GM23248 (cell line): ENCODE measurements around the gene ETDB. TPM values are rescaled to one million over a fixed set of nuclear protein-coding genes. Genes with fewer than 3 reads are reported as not detected.
"Not testable (repeated sequence)": the region's sequence is repeated elsewhere in the genome, so short reads cannot be mapped to it uniquely, and the experiment has no call there.

ENCODE experiments used
- DNase-seq: peaks from one replicate; pipeline ENCODE4 v3.0.0-alpha.2; 2015
- H2AFZ ChIP-seq: fragments of 200-600 bp; sonication (generic); 2 replicates; pipeline ENCODE4 v1.6.1; 2016; ENCODE audit warnings: antibody characterized with exemption
- H3F3A ChIP-seq: fragments of 200-600 bp; sonication (generic); 2 replicates; pipeline ENCODE4 v1.6.1; 2016; ENCODE audit warnings: mild to moderate bottlenecking, antibody characterized with exemption, mixed run types; ENCODE audit not compliant: insufficient read depth
- H3K27ac ChIP-seq: fragments of 200-600 bp; sonication (generic); 2 replicates; pipeline ENCODE4 v1.5.1; 2016; ENCODE audit warnings: mild to moderate bottlenecking
- H3K27me3 ChIP-seq: fragments of 200-600 bp; sonication (generic); replicated peaks from 2 replicates; pipeline ENCODE4 v1.6.1; 2016; ENCODE audit warnings: mild to moderate bottlenecking; ENCODE audit not compliant: insufficient read depth
- H3K36me3 ChIP-seq: fragments of 200-600 bp; sonication (generic); 2 replicates; pipeline ENCODE4 v1.6.1; 2016; ENCODE audit warnings: low read depth, mild to moderate bottlenecking
- H3K4me1 ChIP-seq: fragments of 200-600 bp; sonication (generic); 2 replicates; pipeline ENCODE4 v1.6.1; 2016; ENCODE audit warnings: mild to moderate bottlenecking; ENCODE audit not compliant: insufficient read depth
- H3K4me2 ChIP-seq: fragments of 200-600 bp; sonication (generic); one replicate; pipeline ENCODE4 v1.6.1; 2016; ENCODE audit warnings: mild to moderate bottlenecking; ENCODE audit not compliant: unreplicated experiment
- H3K4me3 ChIP-seq: fragments of 200-600 bp; sonication (generic); 2 replicates; pipeline ENCODE4 v1.5.1; 2016; ENCODE audit warnings: mild to moderate bottlenecking
- H3K79me2 ChIP-seq: fragments of 200-600 bp; sonication (generic); 2 replicates; pipeline ENCODE4 v1.6.1; 2016; ENCODE audit warnings: mild to moderate bottlenecking; ENCODE audit not compliant: insufficient read depth
- H3K9ac ChIP-seq: fragments of 200-600 bp; sonication (generic); 2 replicates; pipeline ENCODE4 v1.6.1; 2016; ENCODE audit warnings: mild to moderate bottlenecking
- H3K9me2 ChIP-seq: fragments of 200-600 bp; sonication (generic); 2 replicates; pipeline ENCODE4 v1.6.1; 2016; ENCODE audit warnings: mixed run types, mild to moderate bottlenecking, moderate library complexity; ENCODE audit not compliant: insufficient read depth
- H3K9me3 ChIP-seq: fragments of 200-600 bp; sonication (generic); one replicate; pipeline ENCODE4 v1.6.1; 2017; ENCODE audit warnings: low read depth
- H4K20me1 ChIP-seq: fragments of 200-600 bp; sonication (generic); 2 replicates; pipeline ENCODE4 v1.6.0; 2016; ENCODE audit not compliant: insufficient read depth
- EZH2 ChIP-seq: fragments of 200-600 bp; sonication (generic); IDR thresholded peaks from 2 replicates; pipeline ENCODE4 v1.6.1; 2018; ENCODE audit warnings: antibody characterized with exemption, mild to moderate bottlenecking; ENCODE audit not compliant: insufficient read depth, poor library complexity, severe bottlenecking
- EZH2phosphoT487 ChIP-seq: fragments of 200-600 bp; sonication (generic); IDR thresholded peaks from 2 replicates; pipeline ENCODE4 v1.6.1; 2018; ENCODE audit warnings: antibody characterized with exemption, moderate library complexity, mild to moderate bottlenecking, low read depth; ENCODE audit not compliant: insufficient read depth
- WGBS, 2 experiments: methylation state at CpG; one replicate each; pipeline ENCODE4 v1.1.6; 2015 to 2017; ENCODE audit warnings: low lambda C conversion rate in 2 of 2, low coverage in 1 of 2; ENCODE audit errors: missing lambda C conversion rate in 2 of 2; 5-methylcytosine and 5-hydroxymethylcytosine counted together
- in situ Hi-C: fragments of 300-500 bp; cut with MboI; formaldehyde crosslinking; loops from 2 replicates; pipeline ENCODE4 v1.15.0; 2020
- polyA plus RNA-seq: library from polyadenylated mRNA; unstranded; fragments of >200 nt; fragmentation: Nextera tagmentation; extraction: Ambion mirVana; gene quantifications from 2 replicates; pipeline ENCODE4 v1.2.1, GENCODE V29; 2016
- total RNA-seq: library from RNA; depleted of rRNA; stranded (reverse); fragments of >200 nt; shearing (Covaris generic); gene quantifications from 2 replicates; pipeline ENCODE4 v1.2.3, GENCODE V29; 2014

Gene ETDB
- total and polyA plus RNA-seq, 2 experiments from 2014 or later, result not detected

- no peak overlapping the region for H3K4me3 ChIP-seq
- no peak for DNase-seq
- no peaks in the 10 kb centered on the region for H3K79me2 ChIP-seq
- H3K27me3 ChIP-seq, result no peaks in the 10 kb centered on the region
- H3K4me1 ChIP-seq, result no peaks in the 10 kb centered on the region
- no peak for TF ChIP-seq EZH2
- no peak for TF ChIP-seq EZH2phosphoT487
- no peak overlapping the region for H3K4me2 ChIP-seq
- in situ Hi-C loops, result no loop called here
- no peak overlapping the region for H3K27ac ChIP-seq
- H3F3A ChIP-seq, result no peaks in the 10 kb centered on the region
- no peaks in the 10 kb centered on the region for H4K20me1 ChIP-seq
- H2AFZ ChIP-seq, result no peak overlapping the region
- WGBS, 2 experiments, result 46 to 48% methylated on average over 2 of the region's 2 CpGs
- no peaks in the 10 kb centered on the region for H3K9me2 ChIP-seq
- no peaks in the 10 kb centered on the region for H3K36me3 ChIP-seq
- H3K9ac ChIP-seq, result no peak overlapping the region
- no peaks in the 10 kb centered on the region for H3K9me3 ChIP-seq
Observed at GRCh38 chrX:135114392-135114791, 5.9 kb downstream of the ETDB start.

DNA sequence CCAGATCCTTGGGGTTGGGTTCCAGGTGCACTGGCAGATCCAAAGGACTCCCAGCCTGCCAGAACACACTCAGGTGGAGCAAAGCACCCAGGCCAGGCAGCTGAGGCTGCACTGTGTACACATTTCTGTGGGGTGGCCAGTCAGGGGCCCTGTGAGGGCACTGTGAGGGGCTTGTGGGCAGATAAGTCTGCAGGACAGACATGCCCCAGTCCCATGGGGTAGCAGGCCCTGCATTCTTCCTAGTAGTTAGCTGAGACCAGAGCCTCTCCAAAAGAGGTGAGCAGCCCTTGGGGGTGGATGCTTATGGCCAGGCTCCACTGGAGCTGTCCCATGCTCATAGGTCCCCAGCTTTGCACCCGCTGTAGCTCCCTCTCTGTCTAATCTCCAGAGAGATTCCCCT, 7.6 kb downstream of the ETDB start:
- no peaks in the 10 kb centered on the region for H3K9me2 ChIP-seq
- no peaks in the 10 kb centered on the region for H3F3A ChIP-seq
- H3K36me3 ChIP-seq, result no peaks in the 10 kb centered on the region
- H3K27ac ChIP-seq, result no peak overlapping the region
- TF ChIP-seq EZH2 (no peak), EZH2phosphoT487 (no peak)
- DNase-seq, result no peak
- no peaks in the 10 kb centered on the region for H3K27me3 ChIP-seq
- H3K4me2 ChIP-seq, result no peak overlapping the region
- no peaks in the 10 kb centered on the region for H3K4me1 ChIP-seq
- no peak overlapping the region for H3K4me3 ChIP-seq
- no peak overlapping the region for H2AFZ ChIP-seq
- WGBS, 2 experiments, result 0% methylated on average over 1 of the region's 1 CpG
- H4K20me1 ChIP-seq, result no peaks in the 10 kb centered on the region
- H3K9ac ChIP-seq, result no peak overlapping the region
- no peaks in the 10 kb centered on the region for H3K9me3 ChIP-seq
- in situ Hi-C loops, result no loop called here
- no peaks in the 10 kb centered on the region for H3K79me2 ChIP-seq

DNA sequence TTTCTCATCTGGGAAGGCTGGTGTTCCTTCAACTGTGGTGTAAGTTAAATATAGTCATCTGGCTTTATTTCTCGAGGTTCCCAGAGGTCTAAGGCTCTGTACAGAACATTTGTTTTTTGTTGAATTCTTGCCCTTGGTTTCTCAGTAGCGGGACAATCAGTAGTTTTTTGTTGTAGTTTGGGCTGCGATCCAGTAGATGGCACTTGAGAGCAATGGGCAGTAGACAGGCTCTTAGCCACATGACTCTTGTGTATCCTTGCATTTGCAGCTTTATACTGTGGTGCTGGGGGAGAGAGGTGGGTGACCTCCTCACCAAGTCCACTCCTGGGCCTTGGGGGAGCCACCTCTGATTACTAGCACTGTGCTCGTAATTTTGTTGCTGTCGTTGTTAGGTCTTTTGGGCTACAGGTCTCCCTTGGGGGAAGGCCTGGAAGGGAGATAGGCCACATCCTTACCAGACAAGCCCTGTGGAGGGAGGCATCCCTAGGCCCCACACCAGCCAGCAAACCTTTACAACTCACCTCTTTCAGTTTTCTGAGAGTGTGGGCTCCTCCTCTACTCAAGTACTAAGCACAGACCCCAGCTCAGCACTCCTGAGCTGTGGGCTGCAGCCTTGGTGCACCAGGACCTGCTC, 8.1 kb downstream of the ETDB start:
- Histone ChIP-seq H3K79me2 (no peaks in the 10 kb centered on the region), H3K4me3 (no peak overlapping the region), H2AFZ (no peak overlapping the region), H3K9me2 (no peaks in the 10 kb centered on the region), H3K27ac (no peak overlapping the region), H3K27me3 (no peaks in the 10 kb centered on the region), H3F3A (no peaks in the 10 kb centered on the region), H3K36me3 (no peaks in the 10 kb centered on the region), H4K20me1 (no peaks in the 10 kb centered on the region), H3K9me3 (no peaks in the 10 kb centered on the region), H3K9ac (no peak overlapping the region), H3K4me1 (no peaks in the 10 kb centered on the region), H3K4me2 (no peak overlapping the region)
- in situ Hi-C loops, result no loop called here
- DNase-seq, result peak; percentile 52
- no peak for TF ChIP-seq EZH2phosphoT487
- TF ChIP-seq EZH2, result no peak
- 10 to 25% methylated on average over 4 to 5 of the region's 5 CpGs for WGBS, 2 experiments

GRCh38 chrX:135109554-135109953, 10.8 kb downstream of the ETDB start:
- Histone ChIP-seq H3K4me1 (no peaks in the 10 kb centered on the region), H3K9ac (no peak overlapping the region), H3K4me2 (no peak overlapping the region), H3K27ac (no peak overlapping the region), H3K9me3 (no peaks in the 10 kb centered on the region), H2AFZ (no peak overlapping the region), H3K9me2 (no peaks in the 10 kb centered on the region), H3K27me3 (no peaks in the 10 kb centered on the region), H3F3A (no peaks in the 10 kb centered on the region), H3K4me3 (no peak overlapping the region), H3K79me2 (no peaks in the 10 kb centered on the region), H4K20me1 (no peaks in the 10 kb centered on the region), H3K36me3 (no peaks in the 10 kb centered on the region)
- TF ChIP-seq EZH2phosphoT487 (no peak), EZH2 (no peak)
- in situ Hi-C loops, result no loop called here
- DNase-seq, result no peak
- 0 to 6% methylated on average over 3 of the region's 3 CpGs for WGBS, 2 experiments

DNA sequence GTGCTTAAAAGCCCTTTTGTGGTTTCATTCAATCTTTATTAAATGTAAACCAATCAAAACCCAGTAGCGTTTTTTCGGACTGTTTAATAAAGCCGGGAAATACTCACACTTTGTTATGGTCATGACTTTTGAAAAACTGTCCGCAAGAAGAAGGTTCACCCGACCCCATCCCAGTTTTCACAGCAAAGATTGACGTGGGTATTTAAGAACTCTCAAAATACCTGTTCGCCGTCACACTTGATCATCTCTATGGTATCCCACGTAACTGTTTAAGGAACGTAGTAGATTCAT, 20.9 kb downstream of the ETDB start:
- Histone ChIP-seq H3K9ac (no peak overlapping the region), H3K4me2 (no peak overlapping the region), H3K9me2 (no peaks in the 10 kb centered on the region), H3K27ac (no peak overlapping the region), H3F3A (no peaks in the 10 kb centered on the region), H3K36me3 (no peaks in the 10 kb centered on the region), H3K9me3 (no peaks in the 10 kb centered on the region), H3K4me3 (no peak overlapping the region), H2AFZ (no peak overlapping the region), H4K20me1 (no peaks in the 10 kb centered on the region), H3K79me2 (no peaks in the 10 kb centered on the region), H3K4me1 (no peaks in the 10 kb centered on the region), H3K27me3 (no peaks in the 10 kb centered on the region)
- 60 to 62% methylated on average over 10 of the region's 10 CpGs for WGBS, 2 experiments
- DNase-seq, result no peak
- in situ Hi-C loops, result no loop called here
- no peak for TF ChIP-seq EZH2
- TF ChIP-seq EZH2phosphoT487, result no peak

DNA sequence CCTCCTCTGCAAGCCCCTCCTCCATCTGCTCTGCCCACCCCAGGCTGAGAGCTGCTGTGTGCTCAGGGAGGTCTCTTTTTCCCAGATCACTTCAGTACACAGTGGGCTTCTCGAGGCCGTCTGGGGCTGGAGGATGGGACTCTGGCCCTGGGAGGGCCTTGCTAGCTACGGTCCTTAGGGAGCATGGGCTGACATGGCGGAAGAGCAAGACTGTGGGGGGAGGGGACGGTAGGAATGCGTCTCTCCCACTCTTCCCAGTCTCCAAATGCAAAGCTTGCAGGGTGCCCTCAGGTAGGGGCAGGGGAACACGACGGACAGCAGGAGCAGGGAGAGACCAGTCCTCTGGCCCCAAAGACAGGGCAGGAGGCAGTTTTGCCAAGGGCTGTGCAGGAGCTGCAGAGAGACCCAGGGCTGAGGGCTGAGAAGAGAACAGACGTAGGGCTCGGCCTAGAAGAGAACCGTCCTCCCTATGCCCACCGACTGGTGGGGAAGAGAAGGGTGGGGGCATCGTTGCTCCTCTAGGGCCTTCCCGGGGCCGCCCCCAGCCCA, 23.1 kb downstream of the ETDB start:
- H3K27ac ChIP-seq, H3K27me3 ChIP-seq, DNase-seq, H3K79me2 ChIP-seq, H3F3A ChIP-seq, H3K36me3 ChIP-seq, H3K4me2 ChIP-seq, H3K9ac ChIP-seq, H3K9me2 ChIP-seq, H2AFZ ChIP-seq, in situ Hi-C loops, H3K4me3 ChIP-seq, H3K4me1 ChIP-seq, H3K9me3 ChIP-seq, H4K20me1 ChIP-seq: not testable (repeated sequence)
- 51 to 84% methylated on average over 5 to 8 of the region's 15 CpGs for WGBS, 2 experiments
